Activated CD4-positive, alpha-beta T cell treated with anti-CD3 and anti-CD28 coated beads, Interleukin-2, amount 10 ng/mL, durations not matched to agents 7 days and 5 days (primary cell): Measurements from ENCODE around the gene ECE1. TPM values are rescaled to one million over a fixed set of nuclear protein-coding genes. Genes with fewer than 3 reads are reported as not detected.
"Not testable (repeated sequence)": the region's sequence is repeated elsewhere in the genome, so short reads cannot be mapped to it uniquely, and the experiment has no call there.

Source experiments
- CTCF ChIA-PET: fragments of 350-600 bp; sonication (Branson Sonifier 250); formaldehyde crosslinking; loops from one replicate; lab custom pipeline; 2021; ENCODE audit warnings: antibody characterized with exemption; lab: Charles Lee
- POLR2A ChIA-PET: fragments of 350-600 bp; sonication (Branson Sonifier 250); formaldehyde crosslinking; loops from one replicate; lab custom pipeline; 2021; ENCODE audit warnings: antibody characterized with exemption; lab: Charles Lee
- DNase-seq: peaks from one replicate; pipeline ENCODE4 v3.0.0-alpha.2; 2020
- H3K27ac Mint-ChIP-seq: one replicate; pipeline ENCODE4 v1.8.0; 2021; ENCODE audit warnings: mild to moderate bottlenecking, moderate library complexity, mixed read lengths
- H3K27me3 Mint-ChIP-seq: one replicate; pipeline ENCODE4 v1.8.0; 2021; ENCODE audit warnings: mixed read lengths
- H3K36me3 Mint-ChIP-seq: one replicate; pipeline ENCODE4 v1.8.0; 2021; ENCODE audit warnings: low read depth, mixed read lengths
- H3K4me1 Mint-ChIP-seq: one replicate; pipeline ENCODE4 v1.8.0; 2021; ENCODE audit warnings: mixed read lengths
- H3K4me3 Mint-ChIP-seq: one replicate; pipeline ENCODE4 v1.8.0; 2021; ENCODE audit warnings: mild to moderate bottlenecking, moderate library complexity, mixed read lengths
- H3K9me3 Mint-ChIP-seq: one replicate; pipeline ENCODE4 v1.8.0; 2021; ENCODE audit warnings: mixed read lengths
- total RNA-seq, 2 experiments: library from RNA; stranded (reverse); gene quantifications; one replicate each; pipeline ENCODE4 v1.2.3, GENCODE V29; 2021

Gene ECE1
- total RNA-seq, 2 experiments from 2014 or later: 101 to 107 TPM

GRCh38 chr1:21283524-21283923, 6.7 kb downstream of the ECE1 start:
- Mint-ChIP-seq H3K4me3 (no peak overlapping the region), H3K4me1 (peaks cover 57% of the 10 kb centered on the region), H3K9me3 (no peaks in the 10 kb centered on the region), H3K36me3 (peaks cover 35% of the 10 kb centered on the region), H3K27ac (no peak overlapping the region), H3K27me3 (no peaks in the 10 kb centered on the region)
- ChIA-PET POLR2A (no interaction called here), CTCF (interaction anchor here (0.8 kb wide), 1 partner anchor 18 kb away, joined by 3 read pairs; no protein-coding TSS in a partner anchor)
- no peak for DNase-seq

DNA sequence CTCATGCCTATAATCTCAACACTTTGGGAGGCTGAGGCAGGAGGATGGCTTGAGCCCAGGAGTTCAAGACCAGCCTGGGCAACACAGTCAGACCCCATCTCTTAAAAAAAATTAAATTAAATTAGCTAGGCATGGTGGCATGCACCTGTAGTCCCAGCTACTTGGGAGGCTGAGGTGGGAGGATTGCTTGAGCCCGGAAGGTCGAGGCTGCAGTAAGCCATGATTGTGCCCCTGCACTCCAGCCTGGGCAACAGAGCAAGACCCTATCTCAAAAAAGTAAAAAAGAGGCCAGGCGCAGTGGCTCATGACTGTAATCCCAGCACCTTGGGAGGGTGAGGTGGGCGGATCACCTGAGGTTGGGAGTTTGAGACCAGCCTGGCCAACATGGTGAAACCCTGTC, 8.2 kb downstream of the ECE1 start:
- DNase-seq, H3K27me3 Mint-ChIP-seq, H3K4me3 Mint-ChIP-seq, H3K9me3 Mint-ChIP-seq, H3K27ac Mint-ChIP-seq: not testable (repeated sequence)
- peaks cover 36% of the 10 kb centered on the region for H3K36me3 Mint-ChIP-seq
- ChIA-PET CTCF (interaction anchor here (1.8 to 4.7 kb wide), 2 partner anchors 11 to 12 kb away, joined by 5 to 33 read pairs; no protein-coding TSS in a partner anchor), POLR2A (interaction anchor here (0.6 kb wide), 1 partner anchor 238 kb away, joined by 3 read pairs; no protein-coding TSS in a partner anchor)
- H3K4me1 Mint-ChIP-seq: peaks cover 60% of the 10 kb centered on the region

- H3K4me3 Mint-ChIP-seq: peak overlapping the region; percentile 56
- ChIA-PET POLR2A (interaction anchor here (0.6 kb wide), 1 partner anchor 8 kb away, joined by 3 read pairs; no protein-coding TSS in a partner anchor), CTCF (interaction anchor here (1.0 to 4.7 kb wide), 2 partner anchors 10 to 54 kb away, joined by 4 to 33 read pairs; no protein-coding TSS in a partner anchor)
- peak overlapping the region; percentile 98 for H3K27ac Mint-ChIP-seq
- no peaks in the 10 kb centered on the region for H3K9me3 Mint-ChIP-seq
- no peaks in the 10 kb centered on the region for H3K27me3 Mint-ChIP-seq
- peaks cover 60% of the 10 kb centered on the region for H3K4me1 Mint-ChIP-seq
- H3K36me3 Mint-ChIP-seq: peaks cover 36% of the 10 kb centered on the region
- DNase-seq: no peak
Measured at GRCh38 chr1:21280482-21280881, 9.8 kb downstream of the ECE1 start.

DNA sequence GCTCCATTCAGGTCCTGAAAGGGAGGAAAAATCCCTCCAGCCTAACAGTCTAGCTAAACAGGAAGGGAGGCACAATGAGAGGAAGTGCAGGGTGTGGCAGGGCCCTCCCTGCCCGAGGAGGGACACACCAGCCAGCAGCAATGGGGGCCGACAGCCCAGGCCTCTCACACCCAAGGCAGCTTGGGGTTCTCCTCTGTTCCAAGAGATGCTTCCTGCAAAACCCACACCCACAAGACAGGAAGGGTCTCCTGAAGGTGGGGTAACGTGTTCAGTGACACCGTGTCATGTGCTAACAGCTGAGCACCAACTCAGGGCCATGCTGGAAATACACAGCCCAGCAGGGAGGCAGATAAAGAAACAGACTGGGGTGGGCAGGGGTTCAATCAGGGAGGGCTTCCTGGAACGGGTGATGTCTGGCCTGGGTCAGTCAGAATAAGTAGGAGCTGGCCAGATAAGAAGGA, 10.2 kb downstream of the ECE1 start:
- peaks cover 34% of the 10 kb centered on the region for H3K36me3 Mint-ChIP-seq
- no peaks in the 10 kb centered on the region for H3K27me3 Mint-ChIP-seq
- H3K4me1 Mint-ChIP-seq: peaks cover 61% of the 10 kb centered on the region
- H3K27ac Mint-ChIP-seq: peak overlapping the region; percentile 98
- CTCF ChIA-PET: interaction anchor here (0.7 to 4.7 kb wide), 4 partner anchors 10 to 88 kb away, joined by 3 to 33 read pairs (median 4); no protein-coding TSS in a partner anchor
- no peaks in the 10 kb centered on the region for H3K9me3 Mint-ChIP-seq
- peak; percentile 25 for DNase-seq
- POLR2A ChIA-PET: interaction anchor here (0.6 to 1.0 kb wide), 3 partner anchors 9 to 65 kb away, joined by 3 to 4 read pairs (median 4); no protein-coding TSS in a partner anchor
- H3K4me3 Mint-ChIP-seq: peak overlapping the region; percentile 56

DNA sequence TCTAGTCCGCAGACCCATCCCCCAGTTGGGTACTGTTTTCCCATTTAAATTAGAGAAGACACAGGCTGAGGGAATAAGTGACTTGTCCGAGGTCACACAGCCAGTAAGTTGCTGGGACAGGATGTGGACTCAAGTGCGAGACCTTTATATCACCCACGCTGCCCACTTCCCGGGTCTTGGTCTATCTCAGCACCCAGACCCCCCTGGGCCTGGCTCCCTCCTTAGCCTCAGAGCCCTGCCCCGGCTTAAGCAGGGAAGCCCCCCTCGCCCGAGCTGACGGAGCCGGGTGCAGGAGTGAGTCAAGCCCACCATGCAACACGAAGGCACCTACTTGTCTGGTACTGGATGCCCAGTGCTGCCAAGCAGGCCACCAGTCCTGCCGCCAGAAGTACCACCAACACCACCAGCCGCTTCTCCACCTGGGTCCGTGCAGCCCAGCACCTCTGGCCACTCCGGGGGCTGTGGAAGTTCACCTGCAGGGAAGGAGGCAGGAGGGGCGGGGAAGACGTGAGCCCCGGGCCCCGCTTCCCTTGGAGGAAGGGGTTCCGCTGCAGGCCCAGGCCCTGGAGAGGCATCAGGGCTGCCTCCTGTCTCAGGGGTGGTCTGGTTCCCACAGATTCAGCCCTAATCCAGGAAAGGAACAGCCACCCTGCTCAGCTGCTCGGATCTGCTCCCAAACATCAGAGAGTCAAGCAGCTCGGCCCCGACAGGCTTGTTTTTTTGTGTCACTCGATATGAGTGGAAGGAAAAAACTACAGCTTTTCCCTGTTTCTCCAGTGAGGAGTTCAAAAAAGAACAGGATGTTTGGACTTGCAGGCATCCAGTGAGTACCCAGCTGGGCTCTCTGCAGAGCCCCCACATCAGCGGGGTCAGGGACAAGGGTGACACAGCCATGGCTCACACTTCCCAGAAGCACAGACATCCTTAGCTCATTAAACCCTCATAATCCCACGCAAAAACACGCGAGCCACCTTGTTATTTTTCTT, 11.1 kb downstream of the ECE1 start:
- DNase-seq: no peak
- H3K27me3 Mint-ChIP-seq: no peaks in the 10 kb centered on the region
- ChIA-PET CTCF (interaction anchor here (0.7 to 4.7 kb wide), 4 partner anchors 9 to 89 kb away, joined by 3 to 33 read pairs (median 4); no protein-coding TSS in a partner anchor), POLR2A (interaction anchor here (0.8 to 1.0 kb wide), 2 partner anchors 14 to 66 kb away, joined by 4 read pairs; no protein-coding TSS in a partner anchor)
- peak overlapping the region; percentile 98 for H3K27ac Mint-ChIP-seq
- H3K36me3 Mint-ChIP-seq: peaks cover 37% of the 10 kb centered on the region
- peak overlapping the region; percentile 56 for H3K4me3 Mint-ChIP-seq
- H3K9me3 Mint-ChIP-seq: no peaks in the 10 kb centered on the region
- H3K4me1 Mint-ChIP-seq: peaks cover 62% of the 10 kb centered on the region

GRCh38 chr1:21278208-21278859, 11.9 kb downstream of the ECE1 start:
- Mint-ChIP-seq H3K27me3 (no peaks in the 10 kb centered on the region), H3K4me3 (no peak overlapping the region), H3K27ac (peak overlapping the region; percentile 76), H3K4me1 (peaks cover 54% of the 10 kb centered on the region), H3K9me3 (no peaks in the 10 kb centered on the region), H3K36me3 (peaks cover 31% of the 10 kb centered on the region)
- CTCF ChIA-PET: interaction anchor here (4.7 kb wide), 1 partner anchor 8 kb away, joined by 33 read pairs; no protein-coding TSS in a partner anchor
- POLR2A ChIA-PET: no interaction called here
- no peak for DNase-seq

- H3K9me3 Mint-ChIP-seq: no peaks in the 10 kb centered on the region
- H3K4me1 Mint-ChIP-seq: peaks cover 51% of the 10 kb centered on the region
- H3K27me3 Mint-ChIP-seq: no peaks in the 10 kb centered on the region
- H3K36me3 Mint-ChIP-seq: peaks cover 36% of the 10 kb centered on the region
- H3K4me3 Mint-ChIP-seq: no peak overlapping the region
- POLR2A ChIA-PET: no interaction called here
- peak overlapping the region; percentile 50 for H3K27ac Mint-ChIP-seq
- no peak for DNase-seq
- CTCF ChIA-PET: interaction anchor here (1.3 kb wide), 1 partner anchor 91 kb away, joined by 3 read pairs; no protein-coding TSS in a partner anchor
Measured at GRCh38 chr1:21277180-21277579, 13.1 kb downstream of the ECE1 start.

DNA sequence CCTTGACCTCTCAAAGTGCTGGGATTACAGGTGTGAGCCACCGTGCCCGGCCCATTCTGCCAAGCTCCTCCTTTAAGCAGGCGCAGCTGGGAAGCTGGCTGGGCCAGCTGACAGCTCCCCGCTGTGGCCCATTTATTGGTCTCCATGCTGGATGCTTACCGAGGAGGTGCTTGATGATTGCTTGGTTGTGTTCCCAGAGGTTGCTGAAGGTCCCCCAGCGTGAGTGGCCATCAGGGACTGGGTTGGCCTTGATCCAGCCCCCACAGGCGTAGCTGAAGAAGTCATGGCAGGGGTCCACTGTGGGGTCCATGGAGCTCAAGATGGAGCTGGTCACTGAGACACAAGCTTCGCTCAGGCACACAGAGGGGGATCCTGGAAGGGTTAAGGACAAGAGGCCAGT, 17.7 kb downstream of the ECE1 start:
- no peak overlapping the region for H3K4me3 Mint-ChIP-seq
- ChIA-PET POLR2A (no interaction called here), CTCF (interaction anchor here (1.3 to 2.8 kb wide), 3 partner anchors 11 to 20 kb away, joined by 3 to 10 read pairs (median 8); no protein-coding TSS in a partner anchor)
- no peaks in the 10 kb centered on the region for H3K9me3 Mint-ChIP-seq
- H3K27me3 Mint-ChIP-seq: no peaks in the 10 kb centered on the region
- peaks cover 59% of the 10 kb centered on the region for H3K36me3 Mint-ChIP-seq
- H3K4me1 Mint-ChIP-seq: peaks cover 24% of the 10 kb centered on the region
- DNase-seq: no peak
- peak overlapping the region; percentile 19 for H3K27ac Mint-ChIP-seq

GRCh38 chr1:21271550-21271949, 18.7 kb downstream of the ECE1 start:
- POLR2A ChIA-PET: no interaction called here
- peaks cover 65% of the 10 kb centered on the region for H3K36me3 Mint-ChIP-seq
- CTCF ChIA-PET: interaction anchor here (0.7 to 4.6 kb wide), 10 partner anchors 9 to 50 kb away, joined by 3 to 44 read pairs (median 9); no protein-coding TSS in a partner anchor
- H3K27ac Mint-ChIP-seq: no peak overlapping the region
- H3K4me3 Mint-ChIP-seq: no peak overlapping the region
- no peak for DNase-seq
- peaks cover 22% of the 10 kb centered on the region for H3K4me1 Mint-ChIP-seq
- no peaks in the 10 kb centered on the region for H3K27me3 Mint-ChIP-seq
- H3K9me3 Mint-ChIP-seq: no peaks in the 10 kb centered on the region

DNA sequence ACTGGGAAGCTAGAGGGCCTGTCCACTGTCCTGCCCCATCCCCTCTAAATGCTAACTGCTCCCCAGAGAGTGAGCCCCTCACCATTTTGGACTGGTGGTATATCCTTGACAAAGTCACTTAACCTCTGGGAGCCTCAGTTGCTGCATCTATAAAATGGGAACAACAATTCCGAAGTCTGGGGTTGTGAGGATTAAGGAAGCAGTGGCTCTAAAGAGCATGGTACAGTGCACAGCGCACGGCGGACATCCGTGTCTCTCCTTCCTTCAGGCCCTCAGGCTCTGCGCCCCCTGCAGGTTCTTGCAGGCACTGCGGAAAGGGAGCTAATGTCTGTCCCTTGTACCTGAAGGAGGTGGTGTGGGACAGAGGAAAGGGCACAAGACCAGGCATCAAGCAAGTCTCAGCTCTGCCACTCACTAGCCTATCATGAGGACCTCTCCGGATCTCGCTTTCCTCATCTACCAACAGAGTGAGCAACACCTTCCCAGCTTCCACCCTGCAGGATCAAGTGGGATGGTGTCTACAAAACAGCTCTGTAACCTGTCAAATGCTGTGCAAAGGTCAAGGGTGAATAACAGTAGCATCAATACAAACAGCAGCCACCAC, 20.1 kb downstream of the ECE1 start:
- POLR2A ChIA-PET: no interaction called here
- peaks cover 65% of the 10 kb centered on the region for H3K36me3 Mint-ChIP-seq
- peak; percentile 85 for DNase-seq
- H3K4me1 Mint-ChIP-seq: peaks cover 22% of the 10 kb centered on the region
- no peak overlapping the region for H3K4me3 Mint-ChIP-seq
- CTCF ChIA-PET: interaction anchor here (0.5 to 4.6 kb wide), 27 partner anchors 9 to 218 kb away, joined by 3 to 44 read pairs (median 4); no protein-coding TSS in a partner anchor
- H3K27ac Mint-ChIP-seq: peak overlapping the region; percentile 76
- no peaks in the 10 kb centered on the region for H3K9me3 Mint-ChIP-seq
- H3K27me3 Mint-ChIP-seq: no peaks in the 10 kb centered on the region

- Mint-ChIP-seq H3K4me3 (no peak overlapping the region), H3K36me3 (peaks cover 63% of the 10 kb centered on the region), H3K27me3 (no peaks in the 10 kb centered on the region), H3K27ac (no peak overlapping the region), H3K9me3 (no peaks in the 10 kb centered on the region), H3K4me1 (peaks cover 18% of the 10 kb centered on the region)
- ChIA-PET POLR2A (no interaction called here), CTCF (interaction anchor here (0.7 to 4.6 kb wide), 16 partner anchors 9 to 218 kb away, joined by 3 to 44 read pairs (median 4); no protein-coding TSS in a partner anchor)
- DNase-seq: no peak
Measured at GRCh38 chr1:21269461-21270085, 20.7 kb downstream of the ECE1 start.
